A549 (cell line): ENCODE measurements around the gene THADA. TPM values are rescaled to one million over a fixed set of nuclear protein-coding genes. Genes with fewer than 3 reads are reported as not detected.

ENCODE experiments used
- ATAC-seq, 2 experiments: fragments of 200-7000 bp in 1 of 2; fragments of >200 bp in 1 of 2; cut with Nextera tagmentation in 1 of 2; cut with Tn5 transposase in 1 of 2; 3 replicates each; pipeline versions ENCODE4 v1.8.0 to v1.9.1; 2018 to 2020; ENCODE audit warnings: mild to moderate bottlenecking in 1 of 2, moderate library complexity in 1 of 2
- CTCF ChIA-PET: fragments of 300-600 bp; sonication (Branson Sonifier 250); formaldehyde crosslinking; extraction: SDS; loops from one replicate; lab custom pipeline; 2021; ENCODE audit warnings: antibody characterized with exemption, inconsistent platforms; lab: Yijun Ruan, JAX
- POLR2A ChIA-PET: fragments of 350-600 bp; formaldehyde crosslinking; extraction: SDS; loops from one replicate; lab custom pipeline; 2021; ENCODE audit warnings: antibody characterized with exemption, inconsistent platforms; lab: Yijun Ruan, JAX
- DNase-seq, 2 experiments: peaks; one replicate each; pipeline versions ENCODE4 v3.0.0 to v3.0.0-alpha.2; 2011 to 2016; ENCODE audit warnings: low read depth in 1 of 2, low spot score in 1 of 2
- FAIRE-seq: peaks from 2 replicates; lab custom pipeline; 2011; peaks lifted over from hg19 to GRCh38; lab: Jason Lieb, UNC
- H3K27ac ChIP-seq, 2 experiments: fragments of >200 bp; sonication (Bioruptor Twin); formaldehyde crosslinking; 3 replicates each; pipeline ENCODE4 v1.5.1; 2016 to 2017
- H3K4me1 ChIP-seq: fragments of >200 bp; sonication (Bioruptor Twin); formaldehyde crosslinking; 3 replicates; pipeline ENCODE4 v1.6.1; 2016
- H3K4me2 ChIP-seq: fragments of >200 bp; sonication (Bioruptor Twin); formaldehyde crosslinking; 3 replicates; pipeline ENCODE4 v1.6.1; 2016
- H3K4me3 ChIP-seq: fragments of >200 bp; sonication (Bioruptor Twin); formaldehyde crosslinking; 3 replicates; pipeline ENCODE4 v1.5.1; 2016
- H3K9me3 ChIP-seq: fragments of >200 bp; sonication (Bioruptor Twin); formaldehyde crosslinking; 3 replicates; pipeline ENCODE4 v1.6.1; 2016
- BHLHE40 ChIP-seq: IDR thresholded peaks from 2 replicates; pipeline ENCODE4 v1.6.1; 2012; ENCODE audit warnings: low read depth, low read length, inconsistent platforms
- CBX8 ChIP-seq: fragments of 200-600 bp; sonication (generic); IDR thresholded peaks from 2 replicates; pipeline ENCODE4 v1.6.1; 2016
- E2F6 ChIP-seq: IDR thresholded peaks from 2 replicates; pipeline ENCODE4 v1.6.1; 2012; ENCODE audit warnings: low read depth, borderline replicate concordance
- EHF ChIP-seq: fragments of 250-450 bp; sonication (Bioruptor Pico); IDR thresholded peaks from 2 replicates; pipeline ENCODE4 v1.5.0; 2020; ENCODE audit warnings: mild to moderate bottlenecking
- ELK1 ChIP-seq: fragments of 150-350 bp; IDR thresholded peaks from 2 replicates; pipeline ENCODE4 v1.6.1; 2014; ENCODE audit warnings: low read depth, mild to moderate bottlenecking, low read length
- ESRRA ChIP-seq: fragments of 150-350 bp; IDR thresholded peaks from 2 replicates; pipeline ENCODE4 v1.6.1; 2014; ENCODE audit warnings: mild to moderate bottlenecking, low read length, borderline replicate concordance
- FOSB ChIP-seq: fragments of 250-450 bp; sonication (Bioruptor Pico); IDR thresholded peaks from 2 replicates; pipeline ENCODE4 v1.5.0; 2020; ENCODE audit warnings: mild to moderate bottlenecking, moderate library complexity
- FOXS1 ChIP-seq: fragments of 250-450 bp; sonication (Bioruptor Pico); IDR thresholded peaks from 2 replicates; pipeline ENCODE4 v1.5.0; 2020; ENCODE audit warnings: mild to moderate bottlenecking, moderate library complexity
- HES2 ChIP-seq: fragments of >200 bp; sonication (Bioruptor Twin); formaldehyde crosslinking; IDR thresholded peaks from 2 replicates; pipeline ENCODE4 v1.6.1; 2016
- HEYL ChIP-seq: fragments of 250-450 bp; sonication (Bioruptor Pico); IDR thresholded peaks from 2 replicates; pipeline ENCODE4 v1.8.0; 2021; ENCODE audit warnings: mild to moderate bottlenecking, moderate library complexity
- HOXA7 ChIP-seq: fragments of 250-450 bp; sonication (Bioruptor Pico); IDR thresholded peaks from 2 replicates; pipeline ENCODE4 v1.5.0; 2020; ENCODE audit warnings: mild to moderate bottlenecking, moderate library complexity
- HOXB13 ChIP-seq: fragments of 250-450 bp; sonication (Bioruptor Pico); IDR thresholded peaks from 2 replicates; pipeline ENCODE4 v1.5.0; 2020; ENCODE audit warnings: low read depth, mild to moderate bottlenecking, moderate library complexity
- JUN ChIP-seq, 2 experiments: fragments of >200 bp; sonication (Bioruptor Twin); formaldehyde crosslinking; IDR thresholded peaks; 2 replicates in 1 of 2; 3 replicates in 1 of 2; pipeline ENCODE4 v1.6.1; 2016 to 2017
- KDM5A ChIP-seq: fragments of 200-600 bp; sonication (generic); IDR thresholded peaks from 2 replicates; pipeline ENCODE4 v1.6.1; 2016; ENCODE audit warnings: antibody characterized with exemption, mild to moderate bottlenecking
- MAZ ChIP-seq: fragments of 150-350 bp; IDR thresholded peaks from 2 replicates; pipeline ENCODE4 v1.6.1; 2014; ENCODE audit warnings: antibody characterized with exemption, low read depth, low read length, borderline replicate concordance
- MYC ChIP-seq: IDR thresholded peaks from 2 replicates; pipeline ENCODE4 v1.6.1; 2012; ENCODE audit warnings: mild to moderate bottlenecking, inconsistent platforms, low read length, improper control_type of control experiment, borderline replicate concordance
- NR3C1 ChIP-seq: fragments of >200 bp; sonication (Bioruptor Twin); formaldehyde crosslinking; IDR thresholded peaks from 3 replicates; pipeline ENCODE4 v1.6.1; 2017
- PBX3 ChIP-seq: IDR thresholded peaks from 2 replicates; pipeline ENCODE4 v1.6.1; 2012
- RCOR1 ChIP-seq: fragments of 150-350 bp; IDR thresholded peaks from 2 replicates; pipeline ENCODE4 v1.6.1; 2014; ENCODE audit warnings: antibody characterized with exemption, low read length, low read depth
- REST ChIP-seq: fragments of 200-600 bp; sonication (generic); IDR thresholded peaks from 2 replicates; pipeline ENCODE4 v1.6.1; 2016; ENCODE audit warnings: antibody characterized with exemption, mild to moderate bottlenecking, moderate library complexity
- RFX5 ChIP-seq: fragments of 450-650 bp; IDR thresholded peaks from 2 replicates; pipeline ENCODE4 v1.7.1; 2014; ENCODE audit warnings: antibody characterized with exemption, mild to moderate bottlenecking, moderate library complexity
- RNF2 ChIP-seq: fragments of 200-600 bp; sonication (generic); IDR thresholded peaks from 2 replicates; pipeline ENCODE4 v1.6.1; 2016; ENCODE audit warnings: low read depth, mild to moderate bottlenecking, antibody characterized with exemption, moderate library complexity, borderline replicate concordance
- TP53 ChIP-seq: fragments of 250-450 bp; sonication (Bioruptor Pico); IDR thresholded peaks from 2 replicates; pipeline ENCODE4 v1.5.0; 2021; ENCODE audit warnings: mild to moderate bottlenecking, moderate library complexity
- ZFP36 ChIP-seq: fragments of 450-650 bp; IDR thresholded peaks from 2 replicates; pipeline ENCODE4 v1.6.1; 2014; ENCODE audit warnings: borderline replicate concordance; ENCODE audit not compliant: partially characterized antibody
- WGBS: methylation state at CpG from one replicate; pipeline ENCODE4 v1.1.6; 2017; ENCODE audit errors: missing lambda C conversion rate; 5-methylcytosine and 5-hydroxymethylcytosine counted together
- polyA plus RNA-seq, 4 experiments: library from polyadenylated mRNA; depleted of rRNA in 3 of 4; stranded (reverse); fragments of >200 nt; fragmentation: RNase III in 1 of 4; extraction: RNeasy Plus Mini Kit Qiagen cat#74134 plus additional on column Dnase treatment in 1 of 4; gene quantifications; 2 replicates in 3 of 4; 3 replicates in 1 of 4; pipeline ENCODE4 v1.2.3, GENCODE V29; 2011 to 2017
- TF ChIP-seq, protein P1 (sequence below): fragments of 450-650 bp; IDR thresholded peaks from 2 replicates; pipeline ENCODE4 v1.6.1; 2014; ENCODE audit warnings: antibody characterized with exemption
- TF ChIP-seq, protein P2 (sequence below): fragments of >200 bp; sonication (Bioruptor Twin); formaldehyde crosslinking; IDR thresholded peaks from 3 replicates; pipeline ENCODE4 v1.6.1; 2016

Gene THADA
- polyA plus RNA-seq, 2 of the 4 experiments (the other 2 are of a cell fraction): 21.8 to 37.9 TPM

- H3K27ac ChIP-seq: no peak overlapping the region
- no peaks in the 10 kb centered on the region for H3K4me1 ChIP-seq
- H3K4me3 ChIP-seq: no peak overlapping the region
- no peak for FAIRE-seq
- ChIA-PET POLR2A (no interaction called here), CTCF (no interaction called here)
- no peak for DNase-seq
- H3K9me3 ChIP-seq: no peaks in the 10 kb centered on the region
- WGBS: 87% methylated on average over 5 of the region's 5 CpGs
- H3K4me2 ChIP-seq: no peak overlapping the region
- ATAC-seq: no peak
- TF ChIP-seq, protein P1, sequence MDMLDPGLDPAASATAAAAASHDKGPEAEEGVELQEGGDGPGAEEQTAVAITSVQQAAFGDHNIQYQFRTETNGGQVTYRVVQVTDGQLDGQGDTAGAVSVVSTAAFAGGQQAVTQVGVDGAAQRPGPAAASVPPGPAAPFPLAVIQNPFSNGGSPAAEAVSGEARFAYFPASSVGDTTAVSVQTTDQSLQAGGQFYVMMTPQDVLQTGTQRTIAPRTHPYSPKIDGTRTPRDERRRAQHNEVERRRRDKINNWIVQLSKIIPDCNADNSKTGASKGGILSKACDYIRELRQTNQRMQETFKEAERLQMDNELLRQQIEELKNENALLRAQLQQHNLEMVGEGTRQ: no peak
- TF ChIP-seq HES2 (no peak), RCOR1 (no peak), HOXA7 (CRISPR knock-in tag) (no peak), ZFP36 (no peak), EHF (no peak), CBX8 (no peak), TP53 (CRISPR knock-in tag) (no peak), FOSB (no peak), E2F6 (no peak), NR3C1 (no peak), BHLHE40 (no peak), ELK1 (no peak), HOXB13 (no peak), RNF2 (no peak), ESRRA (no peak)
- TF ChIP-seq, protein P2, sequence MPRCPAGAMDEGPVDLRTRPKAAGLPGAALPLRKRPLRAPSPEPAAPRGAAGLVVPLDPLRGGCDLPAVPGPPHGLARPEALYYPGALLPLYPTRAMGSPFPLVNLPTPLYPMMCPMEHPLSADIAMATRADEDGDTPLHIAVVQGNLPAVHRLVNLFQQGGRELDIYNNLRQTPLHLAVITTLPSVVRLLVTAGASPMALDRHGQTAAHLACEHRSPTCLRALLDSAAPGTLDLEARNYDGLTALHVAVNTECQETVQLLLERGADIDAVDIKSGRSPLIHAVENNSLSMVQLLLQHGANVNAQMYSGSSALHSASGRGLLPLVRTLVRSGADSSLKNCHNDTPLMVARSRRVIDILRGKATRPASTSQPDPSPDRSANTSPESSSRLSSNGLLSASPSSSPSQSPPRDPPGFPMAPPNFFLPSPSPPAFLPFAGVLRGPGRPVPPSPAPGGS: no peak
Measured at GRCh38 chr2:43332653-43333052, 263.2 kb downstream of the THADA start.

GRCh38 chr2:43331422-43331821, 264.4 kb downstream of the THADA start:
- no peaks in the 10 kb centered on the region for H3K4me1 ChIP-seq
- no peak overlapping the region for H3K4me3 ChIP-seq
- ATAC-seq: no peak
- H3K27ac ChIP-seq: no peak overlapping the region
- H3K9me3 ChIP-seq: no peaks in the 10 kb centered on the region
- FAIRE-seq: no peak
- no peak for TF ChIP-seq FOXS1
- TF ChIP-seq HEYL (CRISPR knock-in tag): no peak
- no peak for TF ChIP-seq ESRRA
- TF ChIP-seq RNF2: no peak
- TF ChIP-seq KDM5A: no peak
- TF ChIP-seq JUN (IDR thresholded peaks at IDR 0.05): no peak
- TF ChIP-seq PBX3: no peak
- TF ChIP-seq MYC: no peak
- no peak for TF ChIP-seq ZFP36
- TF ChIP-seq EHF: no peak
- TF ChIP-seq CBX8: no peak
- TF ChIP-seq RFX5: no peak
- no peak for TF ChIP-seq REST
- no peak for TF ChIP-seq MAZ
- ChIA-PET POLR2A (no interaction called here), CTCF (interaction anchor here (0.6 to 2.0 kb wide), 4 partner anchors 24 to 153 kb away, joined by 3 to 10 read pairs (median 4); no protein-coding TSS in a partner anchor)
- H3K4me2 ChIP-seq: no peak overlapping the region
- 90% methylated on average over 1 of the region's 1 CpG for WGBS
- no peak for DNase-seq
